GM12878 (cell line): ENCODE data around the gene ETV3L. TPM values are rescaled to one million over a fixed set of nuclear protein-coding genes. Genes with fewer than 3 reads are reported as not detected.

Experiments
- ATAC-seq: fragments of 200-7000 bp; cut with Tn5 transposase; 3 replicates; pipeline ENCODE4 v1.9.1; 2020; ENCODE audit warnings: mild to moderate bottlenecking, moderate library complexity
- BruUV-seq: library from RNA; stranded (reverse); fragments of 400-500 nt; replicated peaks from 2 replicates; lab custom pipeline; 2021; lab: Mats Ljungman, UMichigan
- CTCF ChIA-PET: fragments of 300-600 bp; sonication (Branson Sonifier 250); formaldehyde crosslinking; extraction: SDS; loops from one replicate; lab custom pipeline; 2021; ENCODE audit warnings: inconsistent platforms; lab: Yijun Ruan, JAX
- POLR2A ChIA-PET: fragments of 350-600 bp; formaldehyde crosslinking; extraction: SDS; loops from one replicate; lab custom pipeline; 2021; ENCODE audit warnings: inconsistent platforms; lab: Charles Lee
- RAD21 ChIA-PET: fragments of 300-600 bp; sonication (Branson Sonifier 250); formaldehyde crosslinking; loops from one replicate; lab custom pipeline; 2023; ENCODE audit warnings: antibody characterized with exemption; ENCODE audit not compliant: unreplicated experiment; lab: Charles Lee
- SMC1A ChIA-PET: fragments of 300-600 bp; sonication (Branson Sonifier 250); formaldehyde crosslinking; loops from one replicate; lab custom pipeline; 2023; ENCODE audit not compliant: unreplicated experiment, uncharacterized antibody; lab: Charles Lee
- DNase-seq: peaks from one replicate; pipeline ENCODE4 v3.0.0-alpha.2; 2011; ENCODE audit warnings: low read depth, low spot score
- FAIRE-seq: peaks from 3 replicates; lab custom pipeline; 2011; peaks lifted over from hg19 to GRCh38; lab: Jason Lieb, UNC
- H2AFZ ChIP-seq: 2 replicates; pipeline ENCODE4 v1.6.0; 2011; ENCODE audit warnings: low read depth, low read length, control low read depth; ENCODE audit not compliant: control insufficient read depth
- H3K27ac ChIP-seq: 2 replicates; pipeline ENCODE4 v1.5.1; 2011; ENCODE audit warnings: control low read depth; ENCODE audit not compliant: control insufficient read depth, insufficient read depth
- H3K27me3 ChIP-seq, 2 experiments: replicated peaks in 1 of 2; 2 replicates each; pipeline versions ENCODE4 v1.6.0 to v1.6.1; 2011; ENCODE audit warnings: low read length in 1 of 2; ENCODE audit not compliant: control insufficient read depth in 2 of 2, insufficient read depth in 2 of 2
- H3K36me3 ChIP-seq, 2 experiments: 2 replicates each; pipeline ENCODE4 v1.5.1; 2011; ENCODE audit warnings: low read length in 1 of 2; ENCODE audit not compliant: control insufficient read depth in 2 of 2, insufficient read depth in 2 of 2
- H3K4me1 ChIP-seq: 2 replicates; pipeline ENCODE4 v1.6.1; 2011; ENCODE audit warnings: mild to moderate bottlenecking, low read length, moderate library complexity, mixed read lengths; ENCODE audit not compliant: control insufficient read depth, insufficient read depth
- H3K4me2 ChIP-seq: 2 replicates; pipeline ENCODE4 v1.6.0; 2011; ENCODE audit warnings: control low read depth; ENCODE audit not compliant: control insufficient read depth, insufficient read depth
- H3K4me3 ChIP-seq: fragments of 200-600 bp; sonication (generic); 2 replicates; pipeline ENCODE4 v1.5.1; 2016
- H3K79me2 ChIP-seq: 2 replicates; pipeline ENCODE4 v1.6.0; 2011; ENCODE audit warnings: low read length; ENCODE audit not compliant: control insufficient read depth, insufficient read depth
- H3K9ac ChIP-seq: 2 replicates; pipeline ENCODE4 v1.8.0; 2011; ENCODE audit warnings: low read length, control low read depth, mixed read lengths; ENCODE audit not compliant: control insufficient read depth, insufficient read depth
- H3K9me3 ChIP-seq: replicated peaks from 3 replicates; pipeline ENCODE4 v1.5.1; 2011; ENCODE audit warnings: mild to moderate bottlenecking, low read length; ENCODE audit not compliant: control insufficient read depth, insufficient read depth
- H4K20me1 ChIP-seq: 2 replicates; pipeline ENCODE4 v1.6.0; 2011; ENCODE audit not compliant: control insufficient read depth, insufficient read depth
- ATF7 ChIP-seq: fragments of 450-650 bp; IDR thresholded peaks from 2 replicates; pipeline ENCODE4 v1.6.1; 2016; ENCODE audit warnings: low read depth, mild to moderate bottlenecking
- CHD1 ChIP-seq: IDR thresholded peaks from 2 replicates; pipeline ENCODE4 v1.6.1; 2012; ENCODE audit warnings: low read depth, low read length, improper control_type of control experiment
- DPF2 ChIP-seq: fragments of 450-650 bp; IDR thresholded peaks from 2 replicates; pipeline ENCODE4 v1.6.1; 2017; ENCODE audit warnings: mild to moderate bottlenecking
- EED ChIP-seq: sonication (generic); IDR thresholded peaks from 2 replicates; pipeline ENCODE4 v1.6.1; 2016; ENCODE audit warnings: antibody characterized with exemption, low read depth
- IKZF1 ChIP-seq: fragments of 450-650 bp; conservative IDR thresholded peaks from 2 replicates; pipeline ENCODE4 v1.6.1; 2017; ENCODE audit warnings: antibody characterized with exemption, mild to moderate bottlenecking
- JUND ChIP-seq: IDR thresholded peaks from 2 replicates; pipeline ENCODE4 v1.6.1; 2012; ENCODE audit warnings: low read depth, mild to moderate bottlenecking, low read length, improper control_type of control experiment, moderate library complexity
- KLF5 ChIP-seq: fragments of 450-650 bp; IDR thresholded peaks from 2 replicates; pipeline ENCODE4 v1.6.1; 2014; ENCODE audit warnings: mild to moderate bottlenecking; ENCODE audit not compliant: partially characterized antibody
- MEF2A ChIP-seq: IDR thresholded peaks from 2 replicates; pipeline ENCODE4 v1.6.1; 2011; ENCODE audit warnings: low read depth, mild to moderate bottlenecking, low read length, moderate library complexity; ENCODE audit not compliant: insufficient read depth
- MEF2B ChIP-seq: fragments of 450-650 bp; IDR thresholded peaks from 2 replicates; pipeline ENCODE4 v1.6.1; 2018; ENCODE audit warnings: mild to moderate bottlenecking, moderate library complexity; ENCODE audit not compliant: partially characterized antibody, poor library complexity, severe bottlenecking
- RBBP5 ChIP-seq: fragments of 200-600 bp; sonication (generic); conservative IDR thresholded peaks from 2 replicates; pipeline ENCODE4 v1.6.1; 2016
- RUNX3 ChIP-seq: IDR thresholded peaks from 2 replicates; pipeline ENCODE4 v1.6.1; 2012; ENCODE audit warnings: low read length, inconsistent platforms
- STAT1 ChIP-seq: fragments of 450-650 bp; conservative IDR thresholded peaks from 2 replicates; pipeline ENCODE4 v1.6.1; 2014; ENCODE audit warnings: antibody characterized with exemption, mild to moderate bottlenecking
- ZBTB4 ChIP-seq: fragments of 450-650 bp; formaldehyde crosslinking; IDR thresholded peaks from 2 replicates; pipeline ENCODE4 v1.4.0; 2022; ENCODE audit warnings: mild to moderate bottlenecking, moderate library complexity
- WGBS: methylation state at CpG from one replicate; pipeline ENCODE4 v1.1.6; 2016; ENCODE audit warnings: low lambda C conversion rate; ENCODE audit not compliant: insufficient replicate concordance, insufficient coverage; ENCODE audit errors: missing lambda C conversion rate; 5-methylcytosine and 5-hydroxymethylcytosine counted together
- in situ Hi-C: fragments of 300-500 bp; cut with MboI; formaldehyde crosslinking; loops from 9 replicates; pipeline ENCODE4 v1.14.3; 2018; ENCODE audit warnings: mixed read lengths
- intact Hi-C: fragments of 100-400 bp; cut with micrococcal nuclease; formaldehyde crosslinking; loops from one replicate; pipeline ENCODE4 v1.14.2; 2022; ENCODE audit not compliant: unreplicated experiment
- polyA plus RNA-seq, 11 experiments: library from polyadenylated mRNA; depleted of rRNA in 4 of 11; unstranded in 6 of 11; stranded (reverse) in 5 of 11; fragments of >200 nt; fragmentation: Nextera tagmentation in 4 of 11; fragmentation: Illumina TruSeq in 1 of 11; extraction: Ambion mirVana in 4 of 11; extraction: Trizol in 1 of 11; gene quantifications; 1 replicate in 1 of 11; 2 replicates in 10 of 11; pipeline versions ENCODE4 v1.2.1 to v1.2.3, GENCODE V29; 2011 to 2016; ENCODE audit warnings: inconsistent platforms in 2 of 11, missing spikeins in 2 of 11, low read depth in 1 of 11
- total RNA-seq, 4 experiments: library from RNA; depleted of rRNA in 3 of 4; stranded (reverse); fragments of >200 nt in 3 of 4; fragmentation: Illumina TruSeq in 1 of 4; extraction: Trizol in 1 of 4; gene quantifications; 2 replicates each; pipeline versions ENCODE4 v1.2.1 to v1.2.3, GENCODE V29; 2013 to 2021

Gene ETV3L
- total and polyA plus RNA-seq, 10 of the 15 experiments (the other 5 are each of a cell fraction or from before 2014, with no cell fraction given) = 0.03 to 1.3 (median 0.44) TPM

- in situ Hi-C loops = no loop called here
- BruUV-seq = no TSS peak
Measured at GRCh38 chr1:157142765-157143423, 43.3 kb upstream of the ETV3L start.

GRCh38 chr1:157142201-157142600 is 42.6 kb upstream of the ETV3L start:
- intact Hi-C loops (no loop called here), in situ Hi-C loops (no loop called here)
- FAIRE-seq = no peak
- WGBS = 3% methylated on average over 2 of the region's 2 CpGs
- ATAC-seq = no peak
- Histone ChIP-seq H3K27ac (no peak overlapping the region), H3K4me3 (no peak overlapping the region), H3K4me1 (peaks cover 9% of the 10 kb centered on the region; the same call in 1 of the 2 replicates), H3K9ac (no peak overlapping the region), H3K9me3 (no peaks in the 10 kb centered on the region), H3K4me2 (no peak overlapping the region), H3K79me2 (peaks cover 9% of the 10 kb centered on the region), H2AFZ (no peak overlapping the region), H3K36me3 (no peaks in the 10 kb centered on the region), H4K20me1 (no peaks in the 10 kb centered on the region), H3K27me3 (no peaks in the 10 kb centered on the region)
- ChIA-PET POLR2A (interaction anchor here (1.5 to 3.0 kb wide), 2 partner anchors 36 to 103 kb away, joined by 3 to 10 read pairs; no protein-coding TSS in a partner anchor), RAD21 (interaction anchor here (1.0 to 1.9 kb wide), 4 partner anchors 10 to 52 kb away, joined by 3 to 12 read pairs (median 7); no protein-coding TSS in a partner anchor), SMC1A (interaction anchor here (0.6 to 1.9 kb wide), 7 partner anchors 8 to 65 kb away, joined by 3 to 8 read pairs (median 4); no protein-coding TSS in a partner anchor), CTCF (interaction anchor here (0.9 to 4.3 kb wide), 5 partner anchors 12 to 369 kb away, joined by 3 to 46 read pairs (median 4); no protein-coding TSS in a partner anchor)
- BruUV-seq = no TSS peak
- no peak for DNase-seq
- TF ChIP-seq IKZF1 (0 out of 2 replicates have a peak, but pooled peaks have one; percentile 24), EED (peak; percentile 48; the same call in 1 of the 2 replicates), DPF2 (0 out of 2 replicates have a peak, but pooled peaks have one; percentile 48), MEF2A (no peak), KLF5 (no peak), JUND (no peak), MEF2B (no peak), RUNX3 (no peak), RBBP5 (no peak), ZBTB4 (CRISPR knock-in tag) (no peak), STAT1 (no peak), CHD1 (no peak)

More at GRCh38 chr1:157142765-157143423, 43.3 kb upstream of the ETV3L start:
- intact Hi-C loops = no loop called here
- Histone ChIP-seq H3K4me2 (no peak overlapping the region), H3K27me3 (no peaks in the 10 kb centered on the region), H4K20me1 (no peaks in the 10 kb centered on the region), H3K4me3 (no peak overlapping the region), H3K27ac (no peak overlapping the region), H2AFZ (no peak overlapping the region), H3K9me3 (no peaks in the 10 kb centered on the region), H3K79me2 (peaks cover 2% of the 10 kb centered on the region), H3K36me3 (no peaks in the 10 kb centered on the region), H3K4me1 (peaks cover 9% of the 10 kb centered on the region; the same call in 1 of the 2 replicates), H3K9ac (no peak overlapping the region)
- ChIA-PET CTCF (interaction anchor here (2.2 to 4.3 kb wide), 2 partner anchors 12 to 52 kb away, joined by 14 to 46 read pairs; no protein-coding TSS in a partner anchor), RAD21 (interaction anchor here (1.0 to 1.9 kb wide), 2 partner anchors 33 to 53 kb away, joined by 9 to 12 read pairs; no protein-coding TSS in a partner anchor), POLR2A (interaction anchor here (1.5 kb wide), 1 partner anchor 104 kb away, joined by 3 read pairs; no protein-coding TSS in a partner anchor), SMC1A (interaction anchor here (1.3 to 1.9 kb wide), 3 partner anchors 11 to 53 kb away, joined by 3 to 8 read pairs (median 8); no protein-coding TSS in a partner anchor)
- DNase-seq (no peak), ATAC-seq (no peak), FAIRE-seq (no peak)
- WGBS = 31% methylated on average over 3 of the region's 3 CpGs
- peak; percentile 37; the same call in 1 of the 2 replicates for TF ChIP-seq ATF7
- no peak for TF ChIP-seq KLF5
